GM18505 (cell line): ENCODE results near the gene MMP23B.

ENCODE experiments used
- ATAC-seq: cut with Tn5 transposase; IDR thresholded peaks from one replicate; pipeline ENCODE4 v1.9.1; 2021; ENCODE audit not compliant: unreplicated experiment
- POLR2A ChIP-seq: IDR thresholded peaks from 4 replicates; pipeline ENCODE4 v1.6.1; 2011; ENCODE audit warnings: borderline replicate concordance; ENCODE audit not compliant: insufficient read depth, insufficient read length; ENCODE audit errors: extremely low read depth

Gene MMP23B

GRCh38 chr1:1599030-1599934 is 32.7 kb upstream of the MMP23B start:
- no peak for TF ChIP-seq POLR2A
- no peak for ATAC-seq

- ATAC-seq = no peak
- TF ChIP-seq POLR2A = no peak
Observed at GRCh38 chr1:1599935-1600860, 31.8 kb upstream of the MMP23B start, which contains the start of gene FNDC10. TSS of gene FNDC10 (minus strand) at chr1:1600135. CDS start at chr1:1600015, 120 bp downstream.

- ATAC-seq = no peak
- no peak for TF ChIP-seq POLR2A
Observed at GRCh38 chr1:1600861-1601563, 31.0 kb upstream of the MMP23B start.

GRCh38 chr1:1601564-1602303 is 30.2 kb upstream of the MMP23B start:
- TF ChIP-seq POLR2A = no peak
- ATAC-seq = no peak

GRCh38 chr1:1602304-1602967 is 29.5 kb upstream of the MMP23B start:
- ATAC-seq = no peak
- TF ChIP-seq POLR2A = no peak

GRCh38 chr1:1602968-1603506 is 28.9 kb upstream of the MMP23B start:
- TF ChIP-seq POLR2A = no peak
- no peak for ATAC-seq

- ATAC-seq = no peak
Observed at GRCh38 chr1:1603671-1604373, 28.2 kb upstream of the MMP23B start.

GRCh38 chr1:1604374-1605033 is 27.5 kb upstream of the MMP23B start:
- no peak for ATAC-seq
- TF ChIP-seq POLR2A = no peak

More at GRCh38 chr1:1603671-1604373, 28.2 kb upstream of the MMP23B start:
- TF ChIP-seq POLR2A = no peak

- ATAC-seq = no peak
Observed at GRCh38 chr1:1605034-1605591, 26.9 kb upstream of the MMP23B start.

GRCh38 chr1:1605724-1606123 is 26.2 kb upstream of the MMP23B start:
- ATAC-seq = no peak
- TF ChIP-seq POLR2A = no peak

More at GRCh38 chr1:1605034-1605591, 26.9 kb upstream of the MMP23B start:
- TF ChIP-seq POLR2A = no peak
